ENCODE measurements around the gene C11orf98.
A peak's percentile ranks its signal among the peaks of the same experiment; 100 is the strongest.
"Not testable (repeated sequence)": the region's sequence is repeated elsewhere in the genome, so short reads cannot be mapped to it uniquely, and the experiment has no call there.

Gene C11orf98

GRCh38 chr11:62680825-62681240 lies 15.8 kb upstream of the C11orf98 start:
- peak; percentile 63 for DNase-seq

GRCh38 chr11:62678770-62679696 lies 14.0 kb upstream of the C11orf98 start, which contains the start of gene UBXN1:
TSS of gene UBXN1 (minus strand) at chr11:62679073. CDS start at chr11:62678923, 150 bp downstream.
- peak; percentile 96 for DNase-seq

- DNase-seq = peak; percentile 32
These were observed 13.4 kb upstream of the C11orf98 start for GRCh38 chr11:62678433-62678769.

GRCh38 chr11:62677714-62678113 lies 12.7 kb upstream of the C11orf98 start:
- DNase-seq = no peak

GRCh38 chr11:62677156-62677555 lies 12.1 kb upstream of the C11orf98 start:
- no peak for DNase-seq

- DNase-seq = no peak
These were observed 11.7 kb upstream of the C11orf98 start for GRCh38 chr11:62676698-62677097.

- not testable (repeated sequence) for DNase-seq
These were observed 10.4 kb upstream of the C11orf98 start for GRCh38 chr11:62675415-62675814.

GRCh38 chr11:62673196-62673525 lies 8.2 kb upstream of the C11orf98 start:
- no peak for DNase-seq

- DNase-seq = peak; percentile 86
These were observed 6.8 kb upstream of the C11orf98 start, which contains the start of the genes LBHD1 and UQCC3 for GRCh38 chr11:62671608-62672389. TSS of gene LBHD1 (minus strand) at chr11:62672267. CDS start at chr11:62670031, 2,236 bp downstream. TSS of gene UQCC3 (plus strand) at chr11:62671673. CDS start at chr11:62671746, 73 bp downstream.

GRCh38 chr11:62671236-62671607 lies 6.2 kb upstream of the C11orf98 start:
- DNase-seq = no peak

- no peak for DNase-seq
These were observed 4.6 kb upstream of the C11orf98 start for GRCh38 chr11:62669420-62670161.

GRCh38 chr11:62667460-62667859 lies 2.5 kb upstream of the C11orf98 start:
- no peak for DNase-seq

GRCh38 chr11:62666259-62666926 lies 1.4 kb upstream of the C11orf98 start:
- DNase-seq = no peak

- peak; percentile 73 for DNase-seq
These were observed 719 bp upstream of the C11orf98 start for GRCh38 chr11:62665599-62666258.

GRCh38 chr11:62664405-62665074 lies 470 bp downstream of the C11orf98 start:
- DNase-seq = no peak

- no peak for DNase-seq
These were observed 8.1 kb downstream of the C11orf98 start for GRCh38 chr11:62656796-62657429.

- DNase-seq = no peak
These were observed 10.7 kb downstream of the C11orf98 start for GRCh38 chr11:62654297-62654696.

GRCh38 chr11:62652161-62653006 lies 12.6 kb downstream of the C11orf98 start:
- no peak for DNase-seq

GRCh38 chr11:62650283-62650682 lies 14.7 kb downstream of the C11orf98 start:
- DNase-seq = not testable (repeated sequence)

- DNase-seq = no peak
These were observed 15.5 kb downstream of the C11orf98 start for GRCh38 chr11:62649486-62649885.

Measured in femur (tissue), 1 donor.